ENCODE results near the gene TMPRSS5.

DNA sequence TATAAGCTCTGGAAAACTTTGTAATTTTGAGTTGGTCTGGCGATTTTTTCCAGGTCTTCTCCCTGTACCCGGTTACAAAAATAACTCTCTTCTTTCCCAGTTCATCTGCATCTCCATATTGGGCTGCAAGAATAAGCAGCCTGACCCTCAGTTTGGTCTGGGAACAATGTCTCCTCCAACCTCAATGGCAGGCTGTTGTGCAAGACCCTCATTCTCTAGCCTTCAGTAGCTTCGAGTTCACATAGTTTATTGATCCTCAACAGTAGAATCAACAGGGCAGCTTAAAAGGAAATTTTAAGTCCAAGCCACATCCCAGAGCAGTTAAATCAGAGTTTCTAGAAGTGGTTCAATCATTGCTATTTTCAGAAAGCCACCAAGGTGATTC lies 35.3 kb downstream of the TMPRSS5 start:
- TF ChIP-seq, protein P1, sequence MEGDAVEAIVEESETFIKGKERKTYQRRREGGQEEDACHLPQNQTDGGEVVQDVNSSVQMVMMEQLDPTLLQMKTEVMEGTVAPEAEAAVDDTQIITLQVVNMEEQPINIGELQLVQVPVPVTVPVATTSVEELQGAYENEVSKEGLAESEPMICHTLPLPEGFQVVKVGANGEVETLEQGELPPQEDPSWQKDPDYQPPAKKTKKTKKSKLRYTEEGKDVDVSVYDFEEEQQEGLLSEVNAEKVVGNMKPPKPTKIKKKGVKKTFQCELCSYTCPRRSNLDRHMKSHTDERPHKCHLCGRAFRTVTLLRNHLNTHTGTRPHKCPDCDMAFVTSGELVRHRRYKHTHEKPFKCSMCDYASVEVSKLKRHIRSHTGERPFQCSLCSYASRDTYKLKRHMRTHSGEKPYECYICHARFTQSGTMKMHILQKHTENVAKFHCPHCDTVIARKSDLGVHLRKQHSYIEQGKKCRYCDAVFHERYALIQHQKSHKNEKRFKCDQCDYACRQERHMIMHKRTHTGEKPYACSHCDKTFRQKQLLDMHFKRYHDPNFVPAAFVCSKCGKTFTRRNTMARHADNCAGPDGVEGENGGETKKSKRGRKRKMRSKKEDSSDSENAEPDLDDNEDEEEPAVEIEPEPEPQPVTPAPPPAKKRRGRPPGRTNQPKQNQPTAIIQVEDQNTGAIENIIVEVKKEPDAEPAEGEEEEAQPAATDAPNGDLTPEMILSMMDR (IDR thresholded peaks at IDR 0.05), result no peak
- TF ChIP-seq POLR2A (IDR thresholded peaks at IDR 0.05) (no peak), EP300 (IDR thresholded peaks at IDR 0.05) (no peak)

Data from tibial nerve (tissue), 4 donors.